Activated CD4-positive, alpha-beta T cell treated with anti-CD3 and anti-CD28 coated beads for 36 hours (primary cell): ENCODE results near the gene LIN28B. TPM values are rescaled to one million over a fixed set of nuclear protein-coding genes. Genes with fewer than 3 reads are reported as not detected.

Experiments
- ATAC-seq: fragments of 200-7000 bp; cut with Tn5 transposase; one replicate; pipeline ENCODE4 v1.10.0; 2021; ENCODE audit warnings: mild to moderate bottlenecking, moderate library complexity
- CTCF ChIA-PET: fragments of 350-600 bp; sonication (Branson Sonifier 250); formaldehyde crosslinking; loops from one replicate; lab custom pipeline; 2021; ENCODE audit warnings: antibody characterized with exemption; lab: Charles Lee
- POLR2A ChIA-PET: fragments of 350-600 bp; sonication (Branson Sonifier 250); formaldehyde crosslinking; loops from one replicate; lab custom pipeline; 2021; ENCODE audit warnings: antibody characterized with exemption, inconsistent platforms; lab: Charles Lee
- DNase-seq: peaks from one replicate; pipeline ENCODE4 v3.0.0-alpha.2; 2020
- H3K27ac Mint-ChIP-seq: one replicate; pipeline ENCODE4 v1.8.0; 2021; ENCODE audit warnings: mixed read lengths
- H3K27me3 Mint-ChIP-seq: one replicate; pipeline ENCODE4 v1.8.0; 2021; ENCODE audit warnings: mixed read lengths
- H3K36me3 Mint-ChIP-seq: one replicate; pipeline ENCODE4 v1.8.0; 2021; ENCODE audit warnings: low read depth, mixed read lengths
- H3K4me1 Mint-ChIP-seq: one replicate; pipeline ENCODE4 v1.8.0; 2021; ENCODE audit warnings: mixed read lengths
- H3K4me3 Mint-ChIP-seq: one replicate; pipeline ENCODE4 v1.8.0; 2021; ENCODE audit warnings: mild to moderate bottlenecking, moderate library complexity, mixed read lengths
- H3K9me3 Mint-ChIP-seq: one replicate; pipeline ENCODE4 v1.8.0; 2021; ENCODE audit warnings: low read depth, mixed read lengths
- intact Hi-C, 2 experiments: fragments of 100-400 bp; cut with DNase I in 1 of 2; cut with micrococcal nuclease in 1 of 2; formaldehyde crosslinking; loops; one replicate each; pipeline versions ENCODE4 v1.14.2 to v1.15.1; 2022 to 2024; cut with DNase I, micrococcal nuclease
- total RNA-seq, 2 experiments: library from RNA; stranded (reverse); gene quantifications; one replicate each; pipeline ENCODE4 v1.2.3, GENCODE V29; 2021

Gene LIN28B
- total RNA-seq, 2 experiments from 2014 or later = not detected

DNA sequence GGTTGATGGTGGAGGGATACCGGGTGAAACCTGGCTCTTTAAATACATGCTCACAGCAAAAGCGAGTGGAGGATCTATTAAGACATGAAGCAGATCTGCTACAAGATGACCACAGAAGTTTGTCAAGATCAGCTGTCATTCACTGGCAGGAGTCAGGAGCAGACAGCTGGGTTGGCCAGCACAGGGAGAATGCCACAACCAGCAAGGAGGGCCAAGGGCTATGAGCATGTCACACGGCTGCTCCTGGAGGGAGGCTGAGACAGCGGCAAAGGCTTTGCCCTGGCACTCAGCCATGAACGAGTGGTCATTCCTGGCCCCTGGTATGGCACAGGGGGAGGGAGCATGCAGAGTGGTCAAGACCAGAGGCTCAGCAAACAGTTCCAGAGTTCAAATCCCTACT is 145.3 kb downstream of the LIN28B start:
- Mint-ChIP-seq H3K27ac (no peak overlapping the region), H3K4me3 (no peak overlapping the region), H3K9me3 (no peaks in the 10 kb centered on the region), H3K36me3 (no peaks in the 10 kb centered on the region), H3K27me3 (peaks cover 9% of the 10 kb centered on the region), H3K4me1 (no peaks in the 10 kb centered on the region)
- ChIA-PET POLR2A (no interaction called here), CTCF (interaction anchor here (1.0 kb wide), 1 partner anchor 15 kb away, joined by 3 read pairs; no protein-coding TSS in a partner anchor)
- no peak for ATAC-seq
- no peak for DNase-seq
- intact Hi-C loops = no loop called here

DNA sequence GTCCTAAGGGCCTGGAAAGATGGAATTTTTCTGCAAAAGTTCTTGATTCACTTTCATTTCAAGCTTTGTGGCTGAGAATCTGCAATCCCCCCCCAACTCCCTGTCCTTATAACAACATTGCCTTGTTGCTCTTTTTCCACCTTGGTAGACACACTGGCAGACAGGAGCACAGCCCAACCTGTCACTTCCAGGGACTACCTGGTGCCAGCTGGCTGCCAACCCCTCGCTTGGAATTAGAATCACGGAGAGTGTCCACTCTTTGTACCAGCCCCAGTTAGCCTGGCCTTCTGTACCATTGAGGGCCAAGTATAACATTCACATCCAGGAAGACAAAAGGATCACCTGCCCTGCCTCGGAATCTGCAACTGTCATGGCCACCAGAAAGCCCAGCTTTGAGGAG is 148.2 kb downstream of the LIN28B start:
- Mint-ChIP-seq H3K27ac (no peak overlapping the region), H3K36me3 (no peaks in the 10 kb centered on the region), H3K4me3 (no peak overlapping the region), H3K4me1 (no peaks in the 10 kb centered on the region), H3K9me3 (no peaks in the 10 kb centered on the region), H3K27me3 (peaks cover 15% of the 10 kb centered on the region)
- ChIA-PET CTCF (interaction anchor here (0.7 kb wide), 1 partner anchor 86 kb away, joined by 3 read pairs; no protein-coding TSS in a partner anchor), POLR2A (no interaction called here)
- ATAC-seq (no peak), DNase-seq (no peak)
- intact Hi-C loops = no loop called here

- Mint-ChIP-seq H3K9me3 (no peaks in the 10 kb centered on the region), H3K36me3 (no peaks in the 10 kb centered on the region), H3K4me1 (no peaks in the 10 kb centered on the region), H3K27me3 (peaks cover 17% of the 10 kb centered on the region), H3K27ac (no peak overlapping the region), H3K4me3 (no peak overlapping the region)
- DNase-seq (no peak), ATAC-seq (no peak)
- intact Hi-C loops = no loop called here
- POLR2A ChIA-PET = no interaction called here
- CTCF ChIA-PET = no interaction called here
Observed at GRCh38 chr6:105106260-105106659, 149.4 kb downstream of the LIN28B start.

- no peak for ATAC-seq
- ChIA-PET POLR2A (no interaction called here), CTCF (interaction anchor here (0.5 kb wide), 1 partner anchor 324 kb away, joined by 3 read pairs; no protein-coding TSS in a partner anchor)
- intact Hi-C loops = no loop called here
- Mint-ChIP-seq H3K4me3 (no peak overlapping the region), H3K27me3 (peaks cover 17% of the 10 kb centered on the region), H3K4me1 (no peaks in the 10 kb centered on the region), H3K36me3 (no peaks in the 10 kb centered on the region), H3K9me3 (no peaks in the 10 kb centered on the region), H3K27ac (no peak overlapping the region)
- DNase-seq = no peak
Observed at GRCh38 chr6:105107207-105107606, 150.3 kb downstream of the LIN28B start.

DNA sequence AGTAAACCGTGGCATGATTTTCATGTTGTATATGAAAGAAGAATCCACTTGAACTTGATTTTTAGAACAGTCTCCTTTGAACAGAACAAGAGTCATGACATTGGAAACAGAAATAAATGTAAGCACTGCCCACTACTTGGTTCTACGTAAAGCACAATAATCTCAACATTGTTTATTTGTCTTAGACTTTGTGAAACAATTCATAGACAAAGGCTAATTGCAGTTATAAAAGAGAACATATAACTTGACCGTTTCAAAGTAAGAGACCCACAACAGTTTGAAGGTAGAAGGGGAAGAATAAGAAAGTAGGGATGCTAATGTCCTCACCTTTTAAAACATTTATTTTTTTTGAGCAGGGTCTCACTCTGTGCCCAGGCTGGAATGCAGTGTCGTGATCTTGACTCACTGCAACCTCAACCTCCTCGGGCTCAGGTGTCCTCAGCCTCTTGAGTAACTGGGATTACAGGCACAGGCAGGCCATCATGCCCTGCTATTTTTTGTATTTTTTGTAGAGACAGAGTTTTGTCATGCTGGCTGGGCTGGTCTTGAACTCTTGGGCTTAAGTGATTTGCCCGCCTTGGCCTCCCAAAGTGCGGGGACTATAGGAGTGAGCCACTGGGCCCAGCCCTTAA is 151.8 kb downstream of the LIN28B start:
- DNase-seq = no peak
- no peak overlapping the region for H3K27ac Mint-ChIP-seq
- POLR2A ChIA-PET = no interaction called here

DNA sequence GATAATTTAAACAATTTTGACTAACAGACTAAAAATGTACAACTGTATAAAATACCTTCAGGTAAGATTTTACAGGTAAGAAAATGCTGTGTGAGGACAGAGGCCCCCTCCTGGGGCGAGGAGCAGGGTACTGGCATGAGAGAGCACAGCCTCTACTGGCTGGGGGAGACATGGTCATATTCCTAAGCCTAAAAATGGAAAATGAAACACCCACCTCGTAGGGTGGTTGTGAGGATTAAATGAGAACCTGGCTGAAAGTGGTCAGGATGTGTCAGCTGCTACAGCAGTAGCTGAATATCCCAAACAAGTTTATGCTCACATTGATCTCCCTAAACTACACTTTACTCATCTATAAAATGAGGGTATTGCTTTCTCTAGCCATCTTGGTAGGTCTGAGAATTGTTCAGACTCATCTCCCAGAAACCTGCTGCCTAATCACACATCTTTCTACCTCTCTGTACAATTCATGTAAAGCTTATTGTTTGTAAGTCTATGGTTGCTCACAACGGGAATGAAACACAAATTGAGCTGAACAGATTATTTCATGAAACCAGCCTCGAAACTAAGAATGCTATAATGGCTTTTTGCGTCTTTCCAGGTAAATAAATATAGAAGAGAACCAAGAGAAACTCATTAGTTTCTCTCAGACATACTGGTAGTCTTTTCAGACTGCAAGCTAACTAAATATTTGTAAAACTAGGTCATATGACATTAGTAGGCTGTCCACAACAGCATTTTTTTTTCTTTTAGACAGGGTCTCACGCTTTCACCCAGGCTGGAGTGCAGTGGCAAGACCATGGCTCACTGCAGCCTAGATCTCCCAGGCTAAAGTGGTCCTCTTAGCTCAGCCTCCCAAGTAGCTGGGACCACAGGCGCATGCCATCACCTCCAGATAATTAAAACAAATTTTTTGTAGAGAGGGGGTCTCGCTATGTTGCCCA is 153.3 kb downstream of the LIN28B start:
- CTCF ChIA-PET = interaction anchor here (0.6 kb wide), 1 partner anchor 26 kb away, joined by 3 read pairs; no protein-coding TSS in a partner anchor
- H3K9me3 Mint-ChIP-seq = no peaks in the 10 kb centered on the region
- intact Hi-C loops = no loop called here

More for the DNA sequence above, 151.8 kb downstream of the LIN28B start:
- Mint-ChIP-seq H3K36me3 (no peaks in the 10 kb centered on the region), H3K4me3 (no peak overlapping the region), H3K27me3 (peaks cover 19% of the 10 kb centered on the region), H3K9me3 (no peaks in the 10 kb centered on the region), H3K4me1 (no peaks in the 10 kb centered on the region)
- CTCF ChIA-PET = no interaction called here
- intact Hi-C loops = no loop called here
- ATAC-seq = no peak

GRCh38 chr6:105111105-105111504 is 154.2 kb downstream of the LIN28B start:
- Mint-ChIP-seq H3K36me3 (no peaks in the 10 kb centered on the region), H3K4me1 (no peaks in the 10 kb centered on the region), H3K4me3 (no peak overlapping the region), H3K9me3 (no peaks in the 10 kb centered on the region), H3K27me3 (peaks cover 13% of the 10 kb centered on the region), H3K27ac (no peak overlapping the region)
- ATAC-seq (no peak), DNase-seq (no peak)
- intact Hi-C loops = no loop called here
- POLR2A ChIA-PET = no interaction called here
- CTCF ChIA-PET = no interaction called here

More for the DNA sequence above, 153.3 kb downstream of the LIN28B start:
- POLR2A ChIA-PET = no interaction called here
- H3K4me3 Mint-ChIP-seq = no peak overlapping the region
- no peak overlapping the region for H3K27ac Mint-ChIP-seq
- ATAC-seq = no peak
- peaks cover 16% of the 10 kb centered on the region for H3K27me3 Mint-ChIP-seq
- DNase-seq = no peak
- no peaks in the 10 kb centered on the region for H3K4me1 Mint-ChIP-seq
- H3K36me3 Mint-ChIP-seq = no peaks in the 10 kb centered on the region

- no peak for ATAC-seq
- no peaks in the 10 kb centered on the region for H3K4me1 Mint-ChIP-seq
- intact Hi-C loops = no loop called here
- H3K36me3 Mint-ChIP-seq = no peaks in the 10 kb centered on the region
- no peak for DNase-seq
- no peaks in the 10 kb centered on the region for H3K9me3 Mint-ChIP-seq
- no peak overlapping the region for H3K4me3 Mint-ChIP-seq
- ChIA-PET POLR2A (no interaction called here), CTCF (no interaction called here)
- no peak overlapping the region for H3K27ac Mint-ChIP-seq
- peaks cover 16% of the 10 kb centered on the region for H3K27me3 Mint-ChIP-seq
Observed at GRCh38 chr6:105111871-105112270, 155.0 kb downstream of the LIN28B start.

DNA sequence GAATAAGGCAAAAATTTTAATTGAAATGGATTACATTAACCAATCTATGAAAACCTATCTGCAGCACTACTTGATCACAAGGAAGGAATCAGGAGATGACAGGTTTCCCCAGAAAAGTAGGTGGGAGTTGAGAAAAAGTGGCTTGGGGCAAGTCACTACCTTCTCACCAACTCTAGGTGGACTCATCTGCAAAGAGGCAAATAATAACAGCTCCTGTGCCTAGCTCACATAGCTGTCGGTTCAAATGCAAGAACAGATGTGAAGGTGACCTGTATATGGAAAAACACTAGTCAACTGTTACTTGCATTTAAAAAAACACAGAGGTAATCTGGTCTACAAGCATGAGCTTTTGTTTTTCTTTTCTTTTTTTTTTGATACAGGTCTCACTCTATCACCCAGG is 155.7 kb downstream of the LIN28B start:
- Mint-ChIP-seq H3K27me3 (peaks cover 18% of the 10 kb centered on the region), H3K27ac (no peak overlapping the region), H3K9me3 (no peaks in the 10 kb centered on the region), H3K4me1 (no peaks in the 10 kb centered on the region), H3K4me3 (no peak overlapping the region), H3K36me3 (no peaks in the 10 kb centered on the region)
- DNase-seq (no peak), ATAC-seq (no peak)
- POLR2A ChIA-PET = no interaction called here
- CTCF ChIA-PET = interaction anchor here (1.1 kb wide), 1 partner anchor 25 kb away, joined by 4 read pairs; no protein-coding TSS in a partner anchor
- intact Hi-C loops = no loop called here

GRCh38 chr6:105113422-105113821 is 156.5 kb downstream of the LIN28B start:
- ATAC-seq (no peak), DNase-seq (no peak)
- Mint-ChIP-seq H3K36me3 (no peaks in the 10 kb centered on the region), H3K9me3 (no peaks in the 10 kb centered on the region), H3K4me3 (no peak overlapping the region), H3K27ac (no peak overlapping the region), H3K4me1 (no peaks in the 10 kb centered on the region), H3K27me3 (peaks cover 17% of the 10 kb centered on the region)
- intact Hi-C loops = no loop called here
- POLR2A ChIA-PET = no interaction called here
- CTCF ChIA-PET = interaction anchor here (1.1 kb wide), 1 partner anchor 26 kb away, joined by 4 read pairs; no protein-coding TSS in a partner anchor

DNA sequence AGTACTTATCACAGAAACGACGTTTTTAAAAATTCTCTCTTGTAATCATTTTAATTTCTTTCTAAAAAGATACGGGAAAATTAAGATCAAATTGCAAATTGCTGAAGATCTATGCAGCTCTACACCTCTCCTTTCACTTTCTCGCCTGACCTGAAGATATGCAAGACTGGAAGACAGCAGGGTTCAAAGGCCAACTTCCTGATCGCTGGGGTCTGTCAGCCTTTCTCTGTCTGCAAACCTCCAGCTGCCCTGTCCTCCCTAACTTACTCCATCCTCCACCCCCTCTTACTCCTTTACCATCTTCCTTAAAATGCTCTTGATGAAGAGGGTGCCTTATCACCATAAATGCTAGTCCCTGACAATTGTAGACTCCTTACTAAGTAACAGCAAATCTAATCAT is 159.2 kb downstream of the LIN28B start:
- ATAC-seq (no peak), DNase-seq (no peak)
- Mint-ChIP-seq H3K27ac (no peak overlapping the region), H3K9me3 (no peaks in the 10 kb centered on the region), H3K36me3 (no peaks in the 10 kb centered on the region), H3K4me3 (no peak overlapping the region), H3K4me1 (no peaks in the 10 kb centered on the region), H3K27me3 (peaks cover 16% of the 10 kb centered on the region)
- CTCF ChIA-PET = interaction anchor here (0.7 to 0.9 kb wide), 3 partner anchors 26 to 39 kb away, joined by 3 read pairs; no protein-coding TSS in a partner anchor
- POLR2A ChIA-PET = no interaction called here
- intact Hi-C loops = no loop called here
